Measurements from ENCODE around the gene SAC3D1. TPM values are rescaled to one million over a fixed set of nuclear protein-coding genes. Genes with fewer than 3 reads are reported as not detected.

SAC3D1 gene
- total RNA-seq, 1 donor from 2014 or later = 32.3 TPM

GRCh38 chr11:65077451-65077850, 36.4 kb downstream of the SAC3D1 start:
- peaks cover 14% of the 10 kb centered on the region for H3K36me3 Mint-ChIP-seq (ENCODE audit: low read depth)
- TF ChIP-seq, protein P1, sequence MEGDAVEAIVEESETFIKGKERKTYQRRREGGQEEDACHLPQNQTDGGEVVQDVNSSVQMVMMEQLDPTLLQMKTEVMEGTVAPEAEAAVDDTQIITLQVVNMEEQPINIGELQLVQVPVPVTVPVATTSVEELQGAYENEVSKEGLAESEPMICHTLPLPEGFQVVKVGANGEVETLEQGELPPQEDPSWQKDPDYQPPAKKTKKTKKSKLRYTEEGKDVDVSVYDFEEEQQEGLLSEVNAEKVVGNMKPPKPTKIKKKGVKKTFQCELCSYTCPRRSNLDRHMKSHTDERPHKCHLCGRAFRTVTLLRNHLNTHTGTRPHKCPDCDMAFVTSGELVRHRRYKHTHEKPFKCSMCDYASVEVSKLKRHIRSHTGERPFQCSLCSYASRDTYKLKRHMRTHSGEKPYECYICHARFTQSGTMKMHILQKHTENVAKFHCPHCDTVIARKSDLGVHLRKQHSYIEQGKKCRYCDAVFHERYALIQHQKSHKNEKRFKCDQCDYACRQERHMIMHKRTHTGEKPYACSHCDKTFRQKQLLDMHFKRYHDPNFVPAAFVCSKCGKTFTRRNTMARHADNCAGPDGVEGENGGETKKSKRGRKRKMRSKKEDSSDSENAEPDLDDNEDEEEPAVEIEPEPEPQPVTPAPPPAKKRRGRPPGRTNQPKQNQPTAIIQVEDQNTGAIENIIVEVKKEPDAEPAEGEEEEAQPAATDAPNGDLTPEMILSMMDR (conservative IDR thresholded peaks at IDR 0.05) = no peak
- H3K4me3 Mint-ChIP-seq = no peak overlapping the region
- H3K27me3 Mint-ChIP-seq (ENCODE audit: low read depth) = no peaks in the 10 kb centered on the region
- peaks cover 12% of the 10 kb centered on the region for H3K4me1 Mint-ChIP-seq
- no peak for DNase-seq (ENCODE audit: low read depth, low spot score)
- H3K27ac Mint-ChIP-seq (ENCODE audit: unreplicated experiment) = no peak overlapping the region
- no peaks in the 10 kb centered on the region for H3K9me3 Mint-ChIP-seq

- Mint-ChIP-seq H3K4me3 (peak overlapping the region; percentile 77), H3K36me3 (ENCODE audit: low read depth) (peaks cover 14% of the 10 kb centered on the region), H3K4me1 (peaks cover 19% of the 10 kb centered on the region), H3K9me3 (no peaks in the 10 kb centered on the region), H3K27me3 (ENCODE audit: low read depth) (no peaks in the 10 kb centered on the region), H3K27ac (ENCODE audit: unreplicated experiment) (no peak overlapping the region)
- peak; percentile 46 for DNase-seq (ENCODE audit: low read depth, low spot score)
- TF ChIP-seq, protein P1 (conservative IDR thresholded peaks at IDR 0.05) = peak; percentile 67
These were observed 37.1 kb downstream of the SAC3D1 start for GRCh38 chr11:65078151-65078550.

- no peak overlapping the region for H3K27ac Mint-ChIP-seq (ENCODE audit: unreplicated experiment)
- H3K27me3 Mint-ChIP-seq (ENCODE audit: low read depth) = no peaks in the 10 kb centered on the region
- peak overlapping the region; percentile 77 for H3K4me3 Mint-ChIP-seq
- H3K4me1 Mint-ChIP-seq = peaks cover 24% of the 10 kb centered on the region
- H3K9me3 Mint-ChIP-seq = no peaks in the 10 kb centered on the region
- peaks cover 14% of the 10 kb centered on the region for H3K36me3 Mint-ChIP-seq (ENCODE audit: low read depth)
- TF ChIP-seq, protein P1 (conservative IDR thresholded peaks at IDR 0.05) = no peak
- no peak for DNase-seq (ENCODE audit: low read depth, low spot score)
These were observed 37.9 kb downstream of the SAC3D1 start for GRCh38 chr11:65078786-65079342.

GRCh38 chr11:65083134-65083833, 42.3 kb downstream of the SAC3D1 start:
- Mint-ChIP-seq H3K27me3 (ENCODE audit: low read depth) (no peaks in the 10 kb centered on the region), H3K4me3 (peak overlapping the region; percentile 99), H3K9me3 (no peaks in the 10 kb centered on the region), H3K36me3 (ENCODE audit: low read depth) (peaks cover 3% of the 10 kb centered on the region), H3K27ac (ENCODE audit: unreplicated experiment) (peak overlapping the region; percentile 95), H3K4me1 (peaks cover 34% of the 10 kb centered on the region)
- DNase-seq (ENCODE audit: low read depth, low spot score) = no peak
- TF ChIP-seq, protein P1 (conservative IDR thresholded peaks at IDR 0.05) = no peak

- Mint-ChIP-seq H3K4me1 (peaks cover 31% of the 10 kb centered on the region), H3K27me3 (ENCODE audit: low read depth) (no peaks in the 10 kb centered on the region), H3K36me3 (ENCODE audit: low read depth) (peaks cover 2% of the 10 kb centered on the region), H3K9me3 (no peaks in the 10 kb centered on the region), H3K4me3 (peak within 1 kb of the TSS; percentile 99), H3K27ac (ENCODE audit: unreplicated experiment) (peak within 1 kb of the TSS; percentile 95)
- peak; percentile 95 for DNase-seq (ENCODE audit: low read depth, low spot score)
- TF ChIP-seq, protein P1 (conservative IDR thresholded peaks at IDR 0.05) = no peak
These were observed 43.0 kb downstream of the SAC3D1 start, which contains the start of the genes CDCA5 and ZFPL1 for GRCh38 chr11:65083834-65084597. Gene CDCA5 (minus strand): TSS chr11:65084040. CDS start chr11:65083978, 62 bp downstream. Gene ZFPL1 (plus strand): TSS chr11:65084222. CDS start chr11:65084699, 477 bp downstream.
